Measurements from ENCODE around the gene CEP20.

- TF ChIP-seq POLR2A (IDR thresholded peaks at IDR 0.05; ENCODE audit: low read depth, low read length): no peak
- TF ChIP-seq GABPA (IDR thresholded peaks at IDR 0.05; ENCODE audit: low read depth): no peak
- TF ChIP-seq BRCA1 (IDR thresholded peaks at IDR 0.05; ENCODE audit: low read depth, low read length): no peak
- no peak for TF ChIP-seq CTCF (IDR thresholded peaks at IDR 0.05 in 2 of 3, conservative IDR thresholded peaks at IDR 0.05 in 1 of 3; ENCODE audit: control insufficient read depth in 2 of 3, extremely low read depth in 1 of 3, insufficient read depth in 1 of 3, low read depth in 3 of 3, low read length in 3 of 3)
- no peak for TF ChIP-seq REST (IDR thresholded peaks at IDR 0.05; ENCODE audit: low read depth, low read length)
- no peak for TF ChIP-seq BCL11A (IDR thresholded peaks at IDR 0.05; ENCODE audit: low read depth, low read length)
- no peak for TF ChIP-seq ESRRA (IDR thresholded peaks at IDR 0.05; ENCODE audit: low read length)
- TF ChIP-seq FOXM1 (IDR thresholded peaks at IDR 0.05; ENCODE audit: low read depth, low read length): no peak
- no peak for TF ChIP-seq USF1 (IDR thresholded peaks at IDR 0.05; ENCODE audit: borderline replicate concordance, extremely low read length, insufficient read depth, low read depth, low read length)
- no peak for TF ChIP-seq ZBTB33 (IDR thresholded peaks at IDR 0.05)
- TF ChIP-seq EGR1 (IDR thresholded peaks at IDR 0.05; ENCODE audit: borderline replicate concordance in 1 of 2, low read depth in 2 of 2, low read length in 2 of 2): no peak
Measured at GRCh38 chr16:15856182-15856581, 32.2 kb downstream of the CEP20 start.
